Thyroid gland (tissue), 4 donors: ENCODE measurements around the gene OAS3. TPM values are rescaled to one million over a fixed set of nuclear protein-coding genes. Genes with fewer than 3 reads are reported as not detected.

ENCODE experiments used
- DNase-seq, 2 donors: peaks; one replicate each; pipeline ENCODE4 v3.0.0-alpha.2; 2019
- H3K27ac ChIP-seq, 3 donors: fragments of 200-600 bp; sonication (generic); 1 replicate in 2 of 3; 2 replicates in 1 of 3; pipeline ENCODE4 v1.5.1; 2016 to 2019; ENCODE audit warnings: mild to moderate bottlenecking in 1 of 3, moderate library complexity in 1 of 3
- H3K27me3 ChIP-seq: fragments of 200-600 bp; sonication (generic); one replicate; pipeline ENCODE4 v1.5.1; 2019
- H3K36me3 ChIP-seq, 2 donors: fragments of 200-600 bp; sonication (generic); one replicate each; pipeline ENCODE4 v1.5.1; 2016 to 2019
- H3K4me1 ChIP-seq, 2 donors: fragments of 200-600 bp; sonication (generic); one replicate each; pipeline ENCODE4 v1.5.1; 2017 to 2019
- H3K4me3 ChIP-seq, 3 donors: fragments of 200-600 bp; sonication (generic); replicated peaks in 1 of 3; 1 replicate in 2 of 3; 2 replicates in 1 of 3; pipeline ENCODE4 v1.5.1; 2016; ENCODE audit warnings: mild to moderate bottlenecking in 1 of 3
- H3K9me3 ChIP-seq: fragments of 200-600 bp; sonication (generic); one replicate; pipeline ENCODE4 v1.5.1; 2017
- CTCF ChIP-seq, 6 experiments: fragments of 200-600 bp in 3 of 6; fragments of 450-650 bp in 3 of 6; sonication (generic) in 3 of 6; IDR thresholded peaks; one replicate each; pipeline ENCODE4 v1.5.1; 2016 to 2019; ENCODE audit warnings: antibody characterized with exemption in 6 of 6, mild to moderate bottlenecking in 2 of 6, inconsistent platforms in 1 of 6, moderate library complexity in 1 of 6
- POLR2A ChIP-seq, 2 donors: fragments of 450-650 bp; IDR thresholded peaks; one replicate each; pipeline ENCODE4 v1.6.1; 2017; ENCODE audit warnings: antibody characterized with exemption in 2 of 2, mild to moderate bottlenecking in 2 of 2, moderate library complexity in 1 of 2
- WGBS, 2 donors: methylation state at CpG; one replicate each; pipeline ENCODE4 v1.1.5; 2017; 5-methylcytosine and 5-hydroxymethylcytosine counted together
- intact Hi-C: fragments of 100-400 bp; cut with DNase I; formaldehyde crosslinking; loops from one replicate; pipeline ENCODE4 v1.15.1; 2023
- total RNA-seq, 4 donors: library from RNA; depleted of rRNA; stranded (reverse); fragments of >200 nt; gene quantifications; one replicate each; pipeline ENCODE4 v1.2.3, GENCODE V29; 2016

Gene OAS3
- 1 to 10 TPM; 3.0 to 7.4 (median 5.7) TPM for total RNA-seq

- intact Hi-C loops, result no loop called here
- WGBS, 2 donors, result 11 to 18% methylated on average over 28 to 45 of the region's 50 CpGs
- peaks cover 7 to 11% of the 10 kb centered on the region in 2 donors for H3K4me1 ChIP-seq
Observed at GRCh38 chr12:112937741-112938719, at the start of gene OAS3. Gene OAS3, plus strand, starts transcription at chr12:112938474. Its CDS starts 57 bp downstream, at chr12:112938531.

GRCh38 chr12:112891093-112892024 is 46.9 kb upstream of the OAS3 start:
- H3K4me1 ChIP-seq, result no peaks in the 10 kb centered on the region
- peak in 1 of 2 donors; percentile 18 for DNase-seq
- no peaks in the 10 kb centered on the region for H3K27me3 ChIP-seq
- 64 to 74% methylated on average over 6 of the region's 6 CpGs for WGBS, 2 donors
- H3K36me3 ChIP-seq, result no peaks in the 10 kb centered on the region
- no peaks in the 10 kb centered on the region for H3K9me3 ChIP-seq
- intact Hi-C loops, result no loop called here
- TF ChIP-seq CTCF (IDR thresholded peaks at IDR 0.05) (no peak), POLR2A (IDR thresholded peaks at IDR 0.05) (no peak)
- no peak overlapping the region for H3K27ac ChIP-seq
- no peak overlapping the region for H3K4me3 ChIP-seq

More at GRCh38 chr12:112937741-112938719, at the start of gene OAS3:
- Histone ChIP-seq H3K27ac (peak within 1 kb of the TSS; percentile 44 to 70 (median 68)), H3K9me3 (no peaks in the 10 kb centered on the region), H3K36me3 (no peaks in the 10 kb centered on the region), H3K27me3 (no peaks in the 10 kb centered on the region), H3K4me3 (peak within 1 kb of the TSS; percentile 60 to 79 (median 61))
- TF ChIP-seq POLR2A (IDR thresholded peaks at IDR 0.05), result peak in 1 of 2 donors; percentile 13
- no peak for TF ChIP-seq CTCF (IDR thresholded peaks at IDR 0.05)
- DNase-seq, result peak; percentile 87 to 90

GRCh38 chr12:112892856-112893255 is 45.4 kb upstream of the OAS3 start:
- intact Hi-C loops, result no loop called here
- DNase-seq, result no peak
- 31 to 38% methylated on average over 2 of the region's 2 CpGs for WGBS, 2 donors
- Histone ChIP-seq H3K27me3 (no peaks in the 10 kb centered on the region), H3K27ac (no peak overlapping the region), H3K4me3 (no peak overlapping the region), H3K4me1 (no peaks in the 10 kb centered on the region), H3K36me3 (no peaks in the 10 kb centered on the region), H3K9me3 (no peaks in the 10 kb centered on the region)
- TF ChIP-seq CTCF (IDR thresholded peaks at IDR 0.05), result no peak
- no peak for TF ChIP-seq POLR2A (IDR thresholded peaks at IDR 0.05)

- Histone ChIP-seq H3K36me3 (no peaks in the 10 kb centered on the region), H3K4me3 (no peak overlapping the region), H3K27me3 (no peaks in the 10 kb centered on the region), H3K4me1 (no peaks in the 10 kb centered on the region), H3K9me3 (no peaks in the 10 kb centered on the region), H3K27ac (no peak overlapping the region)
- no peak for DNase-seq
- TF ChIP-seq POLR2A (IDR thresholded peaks at IDR 0.05) (no peak), CTCF (IDR thresholded peaks at IDR 0.05) (no peak)
- intact Hi-C loops, result no loop called here
Observed at GRCh38 chr12:112894128-112894527, 44.1 kb upstream of the OAS3 start.
